CD8-positive, alpha-beta memory T cell (primary cell): ENCODE data around the gene IL17B. TPM values are rescaled to one million over a fixed set of nuclear protein-coding genes. Genes with fewer than 3 reads are reported as not detected.

Experiments
- CTCF ChIA-PET: fragments of 350-600 bp; sonication (Branson Sonifier 250); formaldehyde crosslinking; loops from one replicate; lab custom pipeline; 2021; ENCODE audit warnings: antibody characterized with exemption; lab: Charles Lee
- POLR2A ChIA-PET: fragments of 350-600 bp; sonication (Branson Sonifier 250); formaldehyde crosslinking; loops from one replicate; lab custom pipeline; 2021; ENCODE audit warnings: antibody characterized with exemption; lab: Charles Lee
- DNase-seq, 5 donors: peaks; one replicate each; pipeline versions ENCODE4 v3.0.0 to v3.0.0-alpha.2; 2020 to 2022; ENCODE audit warnings: mixed read lengths in 1 of 5
- H3K27ac ChIP-seq: one replicate; pipeline ENCODE4 v1.7.0; 2013; ENCODE audit warnings: low read depth, mild to moderate bottlenecking, low read length, moderate library complexity
- H3K27me3 ChIP-seq: 2 replicates; pipeline ENCODE4 v1.7.0; 2013; ENCODE audit warnings: low read length, mild to moderate bottlenecking; ENCODE audit not compliant: insufficient read depth, poor library complexity, severe bottlenecking
- H3K36me3 ChIP-seq: 2 replicates; pipeline ENCODE4 v1.7.0; 2013; ENCODE audit warnings: mild to moderate bottlenecking, low read length, moderate library complexity; ENCODE audit not compliant: insufficient read depth
- H3K4me1 ChIP-seq: 2 replicates; pipeline ENCODE4 v1.7.0; 2013; ENCODE audit warnings: mild to moderate bottlenecking, low read length, moderate library complexity; ENCODE audit not compliant: insufficient read depth
- H3K4me3 ChIP-seq: 2 replicates; pipeline ENCODE4 v1.7.0; 2013; ENCODE audit warnings: mild to moderate bottlenecking, low read length
- H3K9me3 ChIP-seq: 2 replicates; pipeline ENCODE4 v1.7.0; 2013; ENCODE audit warnings: mild to moderate bottlenecking, low read length
- H3K27ac Mint-ChIP-seq, 8 donors: one replicate each; pipeline ENCODE4 v1.8.0; 2020 to 2021; ENCODE audit warnings: mixed read lengths in 8 of 8, mild to moderate bottlenecking in 6 of 8, inconsistent platforms in 3 of 8, moderate library complexity in 3 of 8
- H3K27me3 Mint-ChIP-seq, 2 donors: one replicate each; pipeline ENCODE4 v1.8.0; 2020 to 2021; ENCODE audit warnings: mixed read lengths in 2 of 2, mild to moderate bottlenecking in 1 of 2, moderate library complexity in 1 of 2
- H3K36me3 Mint-ChIP-seq, 3 donors: one replicate each; pipeline ENCODE4 v1.8.0; 2020 to 2021; ENCODE audit warnings: mixed read lengths in 3 of 3, inconsistent platforms in 1 of 3, mild to moderate bottlenecking in 1 of 3
- H3K4me1 Mint-ChIP-seq, 3 donors: one replicate each; pipeline ENCODE4 v1.8.0; 2020 to 2021; ENCODE audit warnings: mixed read lengths in 3 of 3, inconsistent platforms in 1 of 3, mild to moderate bottlenecking in 1 of 3
- H3K4me3 Mint-ChIP-seq, 7 donors: one replicate each; pipeline ENCODE4 v1.8.0; 2020 to 2021; ENCODE audit warnings: mixed read lengths in 7 of 7, mild to moderate bottlenecking in 6 of 7, moderate library complexity in 4 of 7, inconsistent platforms in 2 of 7
- H3K9me3 Mint-ChIP-seq, 5 donors: one replicate each; pipeline ENCODE4 v1.8.0; 2020 to 2022; ENCODE audit warnings: mixed read lengths in 5 of 5, mild to moderate bottlenecking in 3 of 5, moderate library complexity in 2 of 5, inconsistent platforms in 1 of 5
- polyA plus RNA-seq: library from polyadenylated mRNA; unstranded; fragments of 300-500 nt; fragmentation: Illumina TruSeq; gene quantifications from one replicate; pipeline ENCODE4 v1.2.3, GENCODE V29; 2021
- total RNA-seq, 2 experiments: library from RNA; stranded (reverse); gene quantifications; one replicate each; pipeline ENCODE4 v1.2.3, GENCODE V29; 2021

The IL17B gene
- total and polyA plus RNA-seq, 3 experiments from 2014 or later, result not detected

- no peak overlapping the region for H3K27ac ChIP-seq
- peaks cover 3 to 5% of the 10 kb centered on the region in 2 donors for H3K27me3 Mint-ChIP-seq
- H3K4me1 ChIP-seq, result no peaks in the 10 kb centered on the region
- no peak overlapping the region for H3K4me3 Mint-ChIP-seq
- ChIA-PET CTCF (no interaction called here), POLR2A (no interaction called here)
- H3K9me3 ChIP-seq, result no peaks in the 10 kb centered on the region
- no peak overlapping the region for H3K27ac Mint-ChIP-seq
- no peak for DNase-seq
- no peak overlapping the region for H3K4me3 ChIP-seq
- H3K36me3 Mint-ChIP-seq, result no peaks in the 10 kb centered on the region
- no peaks in the 10 kb centered on the region for H3K27me3 ChIP-seq
- no peaks in the 10 kb centered on the region for H3K9me3 Mint-ChIP-seq
- H3K36me3 ChIP-seq, result no peaks in the 10 kb centered on the region
- H3K4me1 Mint-ChIP-seq, result no peaks in the 10 kb centered on the region
Measured at GRCh38 chr5:149412783-149413476, 33.8 kb upstream of the IL17B start.

DNA sequence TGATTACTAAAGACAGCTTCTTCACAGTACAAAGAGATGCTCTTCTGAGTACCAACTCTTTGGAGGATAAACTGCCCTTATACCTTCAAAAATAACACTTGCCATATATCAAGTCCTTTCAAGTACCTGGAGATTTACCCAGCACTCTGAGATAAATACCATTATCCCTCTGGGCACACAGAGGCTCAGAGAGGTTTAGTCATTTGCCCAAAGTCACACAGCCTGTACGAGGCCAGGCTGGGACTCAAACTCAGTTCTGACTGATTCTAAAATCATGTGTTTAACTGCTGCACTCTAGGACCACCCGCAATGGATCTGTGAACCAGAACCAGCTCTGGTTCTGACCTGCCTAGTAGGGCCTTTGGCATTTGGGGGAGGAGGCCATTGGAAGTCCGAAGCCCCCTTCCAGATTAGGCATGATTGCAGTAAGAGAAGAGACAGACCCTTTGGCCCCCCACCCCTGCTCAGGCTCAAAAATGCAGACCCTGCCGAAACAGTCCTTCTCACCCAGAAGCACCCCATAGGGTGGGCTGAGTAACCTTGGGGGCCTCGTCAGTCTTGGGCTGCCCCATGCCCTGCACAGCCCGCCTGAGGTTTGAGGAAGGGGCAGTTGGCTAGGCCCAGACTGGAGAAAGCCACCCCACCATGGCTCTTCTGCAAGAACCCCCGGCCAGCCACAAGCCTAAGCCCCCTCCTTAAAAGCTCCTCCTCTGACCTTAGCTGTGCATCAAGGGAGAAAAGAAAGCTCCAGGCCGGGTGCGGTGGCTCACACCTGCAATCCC is 32.8 kb upstream of the IL17B start:
- Mint-ChIP-seq H3K4me1 (no peaks in the 10 kb centered on the region), H3K4me3 (no peak overlapping the region), H3K27ac (peak overlapping the region in 1 of 8 donors; percentile 56), H3K36me3 (no peaks in the 10 kb centered on the region), H3K9me3 (no peaks in the 10 kb centered on the region), H3K27me3 (peaks cover 0 to 8% of the 10 kb centered on the region in 2 donors)
- Histone ChIP-seq H3K4me1 (no peaks in the 10 kb centered on the region), H3K9me3 (no peaks in the 10 kb centered on the region), H3K27ac (no peak overlapping the region), H3K4me3 (no peak overlapping the region), H3K27me3 (no peaks in the 10 kb centered on the region), H3K36me3 (no peaks in the 10 kb centered on the region)
- CTCF ChIA-PET, result no interaction called here
- POLR2A ChIA-PET, result no interaction called here
- DNase-seq, result no peak

DNA sequence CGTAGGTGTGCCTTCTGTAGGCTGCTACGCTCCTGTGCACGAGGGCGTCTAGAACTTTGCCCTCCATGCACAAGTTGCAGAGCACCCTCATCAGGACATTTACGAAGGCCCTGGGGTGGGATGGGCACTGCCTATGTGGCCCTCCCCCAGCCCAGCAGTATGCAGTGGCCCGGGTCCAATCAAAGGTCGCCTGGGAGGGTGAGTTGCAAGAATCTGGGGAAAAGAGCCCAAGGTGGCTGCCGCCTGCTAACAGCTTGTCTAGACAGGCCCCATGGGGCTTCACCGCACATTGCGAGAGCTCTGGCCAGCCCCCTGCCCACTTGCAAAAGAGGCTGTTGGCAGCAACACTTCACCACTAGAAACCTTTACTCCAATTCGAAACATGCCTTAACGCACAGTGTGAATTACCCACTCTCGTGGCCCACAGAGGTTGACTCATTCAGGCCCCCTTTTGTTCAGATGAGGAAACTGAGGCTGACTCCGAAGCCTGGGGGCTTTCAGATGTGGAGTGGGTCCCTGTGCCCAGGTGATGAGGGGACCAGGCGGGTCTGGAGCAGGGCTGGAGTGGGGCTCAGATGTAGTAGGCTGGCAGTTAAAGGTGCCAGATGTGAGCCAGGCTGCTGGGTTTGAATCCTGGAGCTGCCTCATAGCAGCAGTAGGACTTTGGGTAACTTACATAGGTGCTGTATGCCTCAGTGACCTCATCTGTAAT is 31.8 kb upstream of the IL17B start:
- no peak for DNase-seq
- POLR2A ChIA-PET, result no interaction called here
- CTCF ChIA-PET, result no interaction called here
- no peaks in the 10 kb centered on the region for H3K9me3 Mint-ChIP-seq
- H3K4me3 ChIP-seq, result no peak overlapping the region
- H3K4me3 Mint-ChIP-seq, result no peak overlapping the region
- peaks cover 0 to 6% of the 10 kb centered on the region in 2 donors for H3K27me3 Mint-ChIP-seq
- no peaks in the 10 kb centered on the region for H3K27me3 ChIP-seq
- H3K36me3 Mint-ChIP-seq, result no peaks in the 10 kb centered on the region
- H3K27ac Mint-ChIP-seq, result peak overlapping the region in 1 of 8 donors; percentile 33
- H3K4me1 Mint-ChIP-seq, result no peaks in the 10 kb centered on the region
- no peaks in the 10 kb centered on the region for H3K4me1 ChIP-seq
- H3K27ac ChIP-seq, result no peak overlapping the region
- H3K36me3 ChIP-seq, result no peaks in the 10 kb centered on the region
- H3K9me3 ChIP-seq, result no peaks in the 10 kb centered on the region

DNA sequence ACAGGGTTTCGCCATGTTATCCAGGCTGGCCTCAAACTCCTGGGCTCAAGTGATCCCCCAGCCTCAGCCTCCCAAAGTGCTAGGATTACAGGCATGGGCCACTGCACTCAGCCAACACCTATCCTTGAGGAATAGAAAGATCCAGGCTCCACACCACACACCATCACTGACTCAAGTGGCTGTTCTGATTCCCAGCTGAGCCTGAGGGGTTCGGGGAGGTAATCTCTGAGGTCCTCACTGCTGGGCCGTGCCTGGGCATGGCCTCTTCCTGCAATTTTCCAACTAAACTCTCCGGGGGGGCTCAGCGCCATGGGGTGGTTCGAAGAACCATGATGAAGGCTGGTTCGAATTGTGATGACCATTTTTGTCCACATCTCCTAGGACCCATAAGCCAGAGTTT is 31.0 kb upstream of the IL17B start:
- Mint-ChIP-seq H3K4me1 (no peaks in the 10 kb centered on the region), H3K4me3 (no peak overlapping the region), H3K9me3 (no peaks in the 10 kb centered on the region), H3K36me3 (no peaks in the 10 kb centered on the region), H3K27ac (no peak overlapping the region), H3K27me3 (peaks cover 0 to 9% of the 10 kb centered on the region in 2 donors)
- Histone ChIP-seq H3K9me3 (no peaks in the 10 kb centered on the region), H3K36me3 (no peaks in the 10 kb centered on the region), H3K27me3 (no peaks in the 10 kb centered on the region), H3K4me3 (no peak overlapping the region), H3K27ac (no peak overlapping the region), H3K4me1 (no peaks in the 10 kb centered on the region)
- DNase-seq, result no peak
- ChIA-PET CTCF (no interaction called here), POLR2A (no interaction called here)

GRCh38 chr5:149409268-149409948 is 30.3 kb upstream of the IL17B start:
- Mint-ChIP-seq H3K9me3 (no peaks in the 10 kb centered on the region), H3K4me1 (no peaks in the 10 kb centered on the region), H3K27ac (no peak overlapping the region), H3K4me3 (no peak overlapping the region), H3K36me3 (no peaks in the 10 kb centered on the region), H3K27me3 (peaks cover 0 to 9% of the 10 kb centered on the region in 2 donors)
- POLR2A ChIA-PET, result no interaction called here
- H3K9me3 ChIP-seq, result no peaks in the 10 kb centered on the region
- CTCF ChIA-PET, result interaction anchor here (1.3 kb wide), 1 partner anchor 155 kb away, joined by 4 read pairs; no protein-coding TSS in a partner anchor
- H3K4me3 ChIP-seq, result no peak overlapping the region
- no peaks in the 10 kb centered on the region for H3K4me1 ChIP-seq
- H3K27me3 ChIP-seq, result no peaks in the 10 kb centered on the region
- H3K27ac ChIP-seq, result no peak overlapping the region
- H3K36me3 ChIP-seq, result no peaks in the 10 kb centered on the region
- no peak for DNase-seq

GRCh38 chr5:149408252-149409099 is 29.4 kb upstream of the IL17B start:
- H3K9me3 ChIP-seq, result no peaks in the 10 kb centered on the region
- Mint-ChIP-seq H3K4me1 (no peaks in the 10 kb centered on the region), H3K36me3 (no peaks in the 10 kb centered on the region), H3K9me3 (no peaks in the 10 kb centered on the region), H3K4me3 (no peak overlapping the region), H3K27ac (peak overlapping the region in 1 of 8 donors; percentile 20), H3K27me3 (peaks cover 0 to 9% of the 10 kb centered on the region in 2 donors)
- H3K36me3 ChIP-seq, result no peaks in the 10 kb centered on the region
- ChIA-PET POLR2A (no interaction called here), CTCF (interaction anchor here (1.3 kb wide), 1 partner anchor 156 kb away, joined by 4 read pairs; no protein-coding TSS in a partner anchor)
- H3K27me3 ChIP-seq, result no peaks in the 10 kb centered on the region
- no peaks in the 10 kb centered on the region for H3K4me1 ChIP-seq
- no peak for DNase-seq
- no peak overlapping the region for H3K4me3 ChIP-seq
- H3K27ac ChIP-seq, result no peak overlapping the region
